Measurements from ENCODE around the gene LIPG.

LIPG gene

GRCh38 chr18:49546719-49547273, 15.1 kb upstream of the LIPG start:
- no peak for DNase-seq

- no peak for DNase-seq
Measured at GRCh38 chr18:49547701-49548100, 14.2 kb upstream of the LIPG start.

- no peak for DNase-seq
Measured at GRCh38 chr18:49548229-49548636, 13.6 kb upstream of the LIPG start.

- DNase-seq = no peak
Measured at GRCh38 chr18:49550621-49551339, 11.1 kb upstream of the LIPG start.

GRCh38 chr18:49553003-49553402, 8.9 kb upstream of the LIPG start:
- DNase-seq = no peak

- no peak for DNase-seq
Measured at GRCh38 chr18:49555641-49556040, 6.2 kb upstream of the LIPG start.

- no peak for DNase-seq
Measured at GRCh38 chr18:49558356-49558755, 3.5 kb upstream of the LIPG start.

- peak; percentile 32 for DNase-seq
Measured at GRCh38 chr18:49559326-49559931, 2.4 kb upstream of the LIPG start.

GRCh38 chr18:49560277-49560623, 1.6 kb upstream of the LIPG start:
- no peak for DNase-seq

- peak; percentile 74 for DNase-seq
Measured at GRCh38 chr18:49560624-49561288, 1.1 kb upstream of the LIPG start.

GRCh38 chr18:49562481-49563129, 748 bp downstream of the LIPG start:
- no peak for DNase-seq

GRCh38 chr18:49563130-49563540, 1.3 kb downstream of the LIPG start:
- DNase-seq = no peak

GRCh38 chr18:49563701-49564517, 2.1 kb downstream of the LIPG start:
- DNase-seq = no peak

GRCh38 chr18:49564518-49564834, 2.6 kb downstream of the LIPG start:
- DNase-seq = no peak

GRCh38 chr18:49565101-49565500, 3.2 kb downstream of the LIPG start:
- no peak for DNase-seq

- DNase-seq = no peak
Measured at GRCh38 chr18:49565612-49566011, 3.8 kb downstream of the LIPG start.

GRCh38 chr18:49566217-49566770, 4.4 kb downstream of the LIPG start:
- no peak for DNase-seq

- DNase-seq = no peak
Measured at GRCh38 chr18:49566985-49567384, 5.1 kb downstream of the LIPG start.

- no peak for DNase-seq
Measured at GRCh38 chr18:49569724-49570123, 7.9 kb downstream of the LIPG start.

GRCh38 chr18:49570836-49571235, 9.0 kb downstream of the LIPG start:
- DNase-seq = no peak

- no peak for DNase-seq
Measured at GRCh38 chr18:49572611-49573345, 10.9 kb downstream of the LIPG start.

- DNase-seq = no peak
Measured at GRCh38 chr18:49573835-49574234, 12.0 kb downstream of the LIPG start.

Measured in NCI-H345 (cell line).